ENCODE data around the gene LYZL2. TPM values are rescaled to one million over a fixed set of nuclear protein-coding genes. Genes with fewer than 3 reads are reported as not detected.
A peak's percentile ranks its signal among the peaks of the same experiment; 100 is the strongest.

Gene LYZL2
- total and polyA plus RNA-seq, 2 donors from 2014 or later = not detected

GRCh38 chr10:30583778-30584415, 45.7 kb downstream of the LYZL2 start:
- H3K27me3 ChIP-seq (ENCODE audit: control insufficient read depth, insufficient read depth, low read length) = no peaks in the 10 kb centered on the region
- H3K4me1 ChIP-seq (ENCODE audit: control insufficient read depth in 2 of 3, insufficient read depth in 2 of 3, low read depth in 1 of 3, low read length in 3 of 3) = peaks cover 0 to 6% (median 3%) of the 10 kb centered on the region in 3 donors
- TF ChIP-seq, protein P1, sequence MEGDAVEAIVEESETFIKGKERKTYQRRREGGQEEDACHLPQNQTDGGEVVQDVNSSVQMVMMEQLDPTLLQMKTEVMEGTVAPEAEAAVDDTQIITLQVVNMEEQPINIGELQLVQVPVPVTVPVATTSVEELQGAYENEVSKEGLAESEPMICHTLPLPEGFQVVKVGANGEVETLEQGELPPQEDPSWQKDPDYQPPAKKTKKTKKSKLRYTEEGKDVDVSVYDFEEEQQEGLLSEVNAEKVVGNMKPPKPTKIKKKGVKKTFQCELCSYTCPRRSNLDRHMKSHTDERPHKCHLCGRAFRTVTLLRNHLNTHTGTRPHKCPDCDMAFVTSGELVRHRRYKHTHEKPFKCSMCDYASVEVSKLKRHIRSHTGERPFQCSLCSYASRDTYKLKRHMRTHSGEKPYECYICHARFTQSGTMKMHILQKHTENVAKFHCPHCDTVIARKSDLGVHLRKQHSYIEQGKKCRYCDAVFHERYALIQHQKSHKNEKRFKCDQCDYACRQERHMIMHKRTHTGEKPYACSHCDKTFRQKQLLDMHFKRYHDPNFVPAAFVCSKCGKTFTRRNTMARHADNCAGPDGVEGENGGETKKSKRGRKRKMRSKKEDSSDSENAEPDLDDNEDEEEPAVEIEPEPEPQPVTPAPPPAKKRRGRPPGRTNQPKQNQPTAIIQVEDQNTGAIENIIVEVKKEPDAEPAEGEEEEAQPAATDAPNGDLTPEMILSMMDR (IDR thresholded peaks at IDR 0.05; ENCODE audit: borderline replicate concordance, extremely low read depth, insufficient read depth) = no peak
- FAIRE-seq = no peak
- H3K4me3 ChIP-seq (ENCODE audit: low read length in 3 of 3) = peak overlapping the region; percentile 12 to 50 (median 30)
- peak overlapping the region; percentile 71 to 81 for H3K27ac ChIP-seq (ENCODE audit: low read depth in 2 of 2, low read length in 2 of 2)
- intact Hi-C loops (cut with DNase I) = no loop called here
- DNase-seq = peak; percentile 59 to 89 (median 78)
- no peaks in the 10 kb centered on the region for H3K9me3 ChIP-seq (ENCODE audit: control insufficient read depth in 2 of 3, insufficient read depth in 1 of 3, low read length in 3 of 3)
- no peaks in the 10 kb centered on the region for H3K36me3 ChIP-seq (ENCODE audit: control insufficient read depth in 2 of 3, insufficient read depth in 3 of 3, low read length in 3 of 3)
- peak overlapping the region in 2 of 3 donors; percentile 2 to 68 for H3K9ac ChIP-seq (ENCODE audit: low read length in 3 of 3)

GRCh38 chr10:30581779-30582380, 47.7 kb downstream of the LYZL2 start:
- intact Hi-C loops (cut with DNase I) = no loop called here
- peaks cover 0 to 6% (median 3%) of the 10 kb centered on the region in 3 donors for H3K4me1 ChIP-seq (ENCODE audit: control insufficient read depth in 2 of 3, insufficient read depth in 2 of 3, low read depth in 1 of 3, low read length in 3 of 3)
- H3K27me3 ChIP-seq (ENCODE audit: control insufficient read depth, insufficient read depth, low read length) = no peaks in the 10 kb centered on the region
- DNase-seq = peak in 4 of 5 donors; percentile 27 to 67 (median 52)
- TF ChIP-seq, protein P1 (IDR thresholded peaks at IDR 0.05; ENCODE audit: borderline replicate concordance, extremely low read depth, insufficient read depth) = peak; percentile 41
- H3K9ac ChIP-seq (ENCODE audit: low read length in 3 of 3) = no peak overlapping the region
- no peak overlapping the region for H3K4me3 ChIP-seq (ENCODE audit: low read length in 3 of 3)
- no peaks in the 10 kb centered on the region for H3K36me3 ChIP-seq (ENCODE audit: control insufficient read depth in 2 of 3, insufficient read depth in 3 of 3, low read length in 3 of 3)
- FAIRE-seq = no peak
- no peak overlapping the region for H3K27ac ChIP-seq (ENCODE audit: low read depth in 2 of 2, low read length in 2 of 2)
- H3K9me3 ChIP-seq (ENCODE audit: control insufficient read depth in 2 of 3, insufficient read depth in 1 of 3, low read length in 3 of 3) = no peaks in the 10 kb centered on the region

DNA sequence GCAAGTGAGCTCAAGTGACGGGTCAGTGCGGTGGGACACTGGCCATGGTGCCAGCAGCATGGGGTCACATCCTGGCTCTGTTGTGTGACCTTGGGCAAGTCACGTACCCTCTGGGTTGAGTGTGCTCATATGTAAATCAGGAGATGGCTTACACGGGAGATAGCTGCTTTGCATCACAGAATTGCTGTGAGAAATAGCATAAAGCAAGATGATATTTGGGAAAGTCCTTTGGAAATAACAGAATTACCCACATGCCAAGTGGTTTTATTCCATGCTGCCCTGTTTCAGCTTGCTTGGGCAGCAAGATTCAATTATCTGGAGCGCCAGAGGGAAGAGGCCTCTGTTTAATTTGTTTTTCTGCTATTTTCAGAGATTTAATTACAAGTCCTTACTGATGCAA, 48.9 kb downstream of the LYZL2 start:
- H3K36me3 ChIP-seq (ENCODE audit: control insufficient read depth in 2 of 3, insufficient read depth in 3 of 3, low read length in 3 of 3) = no peaks in the 10 kb centered on the region
- TF ChIP-seq, protein P1 (IDR thresholded peaks at IDR 0.05; ENCODE audit: borderline replicate concordance, extremely low read depth, insufficient read depth) = no peak
- H3K27me3 ChIP-seq (ENCODE audit: control insufficient read depth, insufficient read depth, low read length) = no peaks in the 10 kb centered on the region
- no peak overlapping the region for H3K27ac ChIP-seq (ENCODE audit: low read depth in 2 of 2, low read length in 2 of 2)
- intact Hi-C loops (cut with DNase I) = no loop called here
- H3K9ac ChIP-seq (ENCODE audit: low read length in 3 of 3) = no peak overlapping the region
- FAIRE-seq (no peak), DNase-seq (peak in 1 of 5 donors; percentile 28)
- H3K4me3 ChIP-seq (ENCODE audit: low read length in 3 of 3) = no peak overlapping the region
- H3K9me3 ChIP-seq (ENCODE audit: control insufficient read depth in 2 of 3, insufficient read depth in 1 of 3, low read length in 3 of 3) = no peaks in the 10 kb centered on the region
- H3K4me1 ChIP-seq (ENCODE audit: control insufficient read depth in 2 of 3, insufficient read depth in 2 of 3, low read depth in 1 of 3, low read length in 3 of 3) = peaks cover 0 to 6% (median 3%) of the 10 kb centered on the region in 3 donors

All from kidney (tissue), 14 donors.